ENCODE results near the gene PLXNA1. TPM values are rescaled to one million over a fixed set of nuclear protein-coding genes. Genes with fewer than 3 reads are reported as not detected.

The PLXNA1 gene
- total RNA-seq, 4 donors from 2014 or later = 19.7 to 27.5 (median 23.9) TPM

GRCh38 chr3:127027061-127027735, 44.3 kb downstream of the PLXNA1 start:
- H3K36me3 ChIP-seq = peaks cover 23 to 95% (median 34%) of the 10 kb centered on the region in 3 donors

GRCh38 chr3:127027811-127028548, 45.1 kb downstream of the PLXNA1 start:
- Histone ChIP-seq H3K4me3 (no peak overlapping the region), H3K9me3 (no peaks in the 10 kb centered on the region), H3K27me3 (no peaks in the 10 kb centered on the region), H3K36me3 (peaks cover 25 to 95% (median 35%) of the 10 kb centered on the region in 3 donors), H3K4me1 (no peaks in the 10 kb centered on the region), H3K27ac (no peak overlapping the region)
- TF ChIP-seq POLR2A (IDR thresholded peaks at IDR 0.05) (no peak), CTCF (IDR thresholded peaks at IDR 0.05) (no peak)
- intact Hi-C loops (cut with DNase I) = no loop called here
- no peak for DNase-seq
- WGBS, 2 donors = 80 to 90% methylated on average over 1 to 8 of the region's 29 CpGs

More at GRCh38 chr3:127027061-127027735, 44.3 kb downstream of the PLXNA1 start:
- 87 to 96% methylated on average over 6 to 19 of the region's 21 CpGs for WGBS, 2 donors
- H3K27ac ChIP-seq = no peak overlapping the region
- no peaks in the 10 kb centered on the region for H3K9me3 ChIP-seq
- TF ChIP-seq CTCF (IDR thresholded peaks at IDR 0.05) (no peak), POLR2A (IDR thresholded peaks at IDR 0.05) (no peak)
- H3K4me1 ChIP-seq = no peaks in the 10 kb centered on the region
- intact Hi-C loops (cut with DNase I) = no loop called here
- no peaks in the 10 kb centered on the region for H3K27me3 ChIP-seq
- no peak for DNase-seq
- H3K4me3 ChIP-seq = no peak overlapping the region

GRCh38 chr3:127028781-127029657, 46.1 kb downstream of the PLXNA1 start:
- TF ChIP-seq POLR2A (IDR thresholded peaks at IDR 0.05) = no peak
- TF ChIP-seq CTCF (IDR thresholded peaks at IDR 0.05) = no peak
- 100% methylated on average over 2 to 4 of the region's 30 CpGs for WGBS, 2 donors
- no peaks in the 10 kb centered on the region for H3K9me3 ChIP-seq
- peaks cover 26 to 95% (median 32%) of the 10 kb centered on the region in 3 donors for H3K36me3 ChIP-seq
- H3K4me3 ChIP-seq = no peak overlapping the region
- H3K4me1 ChIP-seq = no peaks in the 10 kb centered on the region
- no peak for DNase-seq
- intact Hi-C loops (cut with DNase I) = no loop called here
- no peaks in the 10 kb centered on the region for H3K27me3 ChIP-seq
- H3K27ac ChIP-seq = no peak overlapping the region

DNA sequence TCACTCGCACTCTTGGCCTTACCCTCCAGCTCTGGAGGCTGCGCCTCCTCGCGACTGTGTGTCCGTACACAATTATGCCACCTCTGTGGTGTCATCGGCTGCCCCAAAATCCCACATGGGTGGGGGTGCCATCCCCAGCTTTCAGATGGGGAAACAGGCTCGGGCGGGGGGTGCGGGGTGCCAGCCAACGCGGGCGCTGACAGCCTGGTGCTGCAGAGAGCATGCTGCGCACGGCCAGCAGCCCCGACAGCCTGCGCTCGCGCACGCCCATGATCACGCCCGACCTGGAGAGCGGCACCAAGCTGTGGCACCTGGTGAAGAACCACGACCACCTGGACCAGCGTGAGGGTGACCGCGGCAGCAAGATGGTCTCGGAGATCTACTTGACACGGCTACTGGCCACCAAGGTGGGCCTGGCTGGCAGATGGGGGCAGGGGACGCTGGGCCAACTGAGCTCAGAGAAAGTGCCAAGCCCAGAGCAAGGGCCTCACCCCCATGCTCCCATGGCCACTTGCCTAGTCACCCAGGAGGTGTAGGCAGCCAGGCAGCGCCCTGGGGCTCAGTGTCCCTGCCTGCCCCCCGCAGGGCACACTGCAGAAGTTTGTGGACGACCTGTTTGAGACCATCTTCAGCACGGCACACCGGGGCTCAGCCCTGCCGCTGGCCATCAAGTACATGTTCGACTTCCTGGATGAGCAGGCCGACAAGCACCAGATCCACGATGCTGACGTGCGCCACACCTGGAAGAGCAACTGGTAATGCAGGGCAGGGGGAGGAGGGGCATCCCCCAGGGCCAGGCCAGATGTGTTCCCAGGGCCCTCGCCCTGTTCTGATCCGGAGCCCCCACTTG, 47.0 kb downstream of the PLXNA1 start:
- Histone ChIP-seq H3K36me3 (peaks cover 26 to 95% (median 38%) of the 10 kb centered on the region in 3 donors), H3K4me1 (peaks cover 0 to 1% (median 0%) of the 10 kb centered on the region in 3 donors), H3K27me3 (no peaks in the 10 kb centered on the region), H3K27ac (no peak overlapping the region), H3K4me3 (no peak overlapping the region), H3K9me3 (no peaks in the 10 kb centered on the region)
- DNase-seq = no peak
- WGBS, 2 donors = 70% methylated on average over 2 of the region's 42 CpGs; no CpG with 5 or more reads in 1 of the 2 donors
- intact Hi-C loops (cut with DNase I) = no loop called here
- TF ChIP-seq POLR2A (IDR thresholded peaks at IDR 0.05) (no peak), CTCF (IDR thresholded peaks at IDR 0.05) (no peak)

Data from esophagus squamous epithelium (tissue), 5 donors.